OCI-LY3 (cell line): ENCODE results near the gene RBM42.

Experiments used
- CTCF ChIP-seq: fragments of 200-600, 300-600 bp; sonication (generic); IDR thresholded peaks from 2 replicates; pipeline ENCODE4 v1.5.1; 2014; ENCODE audit warnings: antibody characterized with exemption, low read length, low read depth
- EZH2phosphoT487 ChIP-seq: fragments of 200-600 bp; shearing (Covaris generic); IDR thresholded peaks from 2 replicates; pipeline ENCODE4 v1.6.1; 2018; ENCODE audit warnings: antibody characterized with exemption, mixed run types, low read depth

GRCh38 chr19:35590875-35591274, 38.0 kb upstream of the RBM42 start:
- TF ChIP-seq CTCF = no peak
- no peak for TF ChIP-seq EZH2phosphoT487
